Neural crest cell (in vitro differentiated cells): ENCODE results near the gene MRPL19. TPM values are rescaled to one million over a fixed set of nuclear protein-coding genes. Genes with fewer than 3 reads are reported as not detected.

Source experiments
- DNase-seq: peaks from one replicate; pipeline ENCODE4 v3.0.0; 2021; ENCODE audit warnings: low read depth, mixed read lengths, low spot score
- H3K27ac Mint-ChIP-seq: one replicate; pipeline ENCODE4 v1.8.0; 2021; ENCODE audit warnings: mild to moderate bottlenecking, mixed read lengths; ENCODE audit not compliant: unreplicated experiment
- H3K27me3 Mint-ChIP-seq: 2 replicates; pipeline ENCODE4 v1.8.0; 2021; ENCODE audit warnings: low read depth, mild to moderate bottlenecking, mixed read lengths
- H3K36me3 Mint-ChIP-seq: 2 replicates; pipeline ENCODE4 v1.8.0; 2021; ENCODE audit warnings: low read depth, mild to moderate bottlenecking, mixed read lengths
- H3K4me1 Mint-ChIP-seq: 2 replicates; pipeline ENCODE4 v1.8.0; 2021; ENCODE audit warnings: mixed read lengths
- H3K4me3 Mint-ChIP-seq: one replicate; pipeline ENCODE4 v1.8.0; 2021; ENCODE audit warnings: mild to moderate bottlenecking, mixed read lengths
- H3K9me3 Mint-ChIP-seq: 2 replicates; pipeline ENCODE4 v1.8.0; 2021; ENCODE audit warnings: mixed read lengths
- CTCF ChIP-seq: fragments of 200-600 bp; sonication (generic); conservative IDR thresholded peaks from 2 replicates; pipeline ENCODE4 v1.5.0; 2021; ENCODE audit warnings: antibody characterized with exemption, mild to moderate bottlenecking
- total RNA-seq: library from RNA; stranded (reverse); gene quantifications from 2 replicates; pipeline ENCODE4 v1.2.1, GENCODE V29; 2021

MRPL19 gene
- total RNA-seq, 1 donor from 2014 or later, result 64.5 TPM

- Mint-ChIP-seq H3K27ac (no peak overlapping the region), H3K27me3 (no peaks in the 10 kb centered on the region), H3K4me3 (no peak overlapping the region), H3K9me3 (no peaks in the 10 kb centered on the region), H3K36me3 (no peaks in the 10 kb centered on the region), H3K4me1 (peaks cover 34% of the 10 kb centered on the region)
- TF ChIP-seq CTCF, result no peak
- no peak for DNase-seq
Measured at GRCh38 chr2:75602724-75603342, 43.8 kb upstream of the MRPL19 start.

- DNase-seq, result no peak
- Mint-ChIP-seq H3K27ac (no peak overlapping the region), H3K9me3 (no peaks in the 10 kb centered on the region), H3K36me3 (no peaks in the 10 kb centered on the region), H3K27me3 (no peaks in the 10 kb centered on the region), H3K4me1 (peaks cover 38% of the 10 kb centered on the region), H3K4me3 (no peak overlapping the region)
- no peak for TF ChIP-seq CTCF
Measured at GRCh38 chr2:75603477-75603876, 43.1 kb upstream of the MRPL19 start.

- Mint-ChIP-seq H3K27me3 (no peaks in the 10 kb centered on the region), H3K27ac (no peak overlapping the region), H3K4me1 (peaks cover 48% of the 10 kb centered on the region), H3K36me3 (no peaks in the 10 kb centered on the region), H3K9me3 (no peaks in the 10 kb centered on the region), H3K4me3 (no peak overlapping the region)
- TF ChIP-seq CTCF, result no peak
- no peak for DNase-seq
Measured at GRCh38 chr2:75604484-75604883, 42.1 kb upstream of the MRPL19 start.

GRCh38 chr2:75605770-75606529 lies 40.6 kb upstream of the MRPL19 start:
- Mint-ChIP-seq H3K27ac (peak overlapping the region; percentile 52), H3K27me3 (no peaks in the 10 kb centered on the region), H3K9me3 (no peaks in the 10 kb centered on the region), H3K36me3 (no peaks in the 10 kb centered on the region), H3K4me1 (peaks cover 40% of the 10 kb centered on the region), H3K4me3 (no peak overlapping the region)
- TF ChIP-seq CTCF, result no peak
- no peak for DNase-seq

GRCh38 chr2:75606761-75607399 lies 39.7 kb upstream of the MRPL19 start:
- H3K27ac Mint-ChIP-seq, result no peak overlapping the region
- no peaks in the 10 kb centered on the region for H3K27me3 Mint-ChIP-seq
- peaks cover 3% of the 10 kb centered on the region for H3K9me3 Mint-ChIP-seq
- DNase-seq, result no peak
- no peak for TF ChIP-seq CTCF
- H3K4me3 Mint-ChIP-seq, result no peak overlapping the region
- H3K4me1 Mint-ChIP-seq, result peaks cover 38% of the 10 kb centered on the region
- H3K36me3 Mint-ChIP-seq, result no peaks in the 10 kb centered on the region
